GOT3 (cell line): ENCODE measurements around the gene FITM2.
"Not testable (repeated sequence)": the region's sequence is repeated elsewhere in the genome, so short reads cannot be mapped to it uniquely, and the experiment has no call there.

ENCODE experiments used
- DNase-seq: peaks from one replicate; lab custom pipeline; 2025; ENCODE audit warnings: mixed read lengths; lab: John Stamatoyannopoulos, UW

Gene FITM2

DNA sequence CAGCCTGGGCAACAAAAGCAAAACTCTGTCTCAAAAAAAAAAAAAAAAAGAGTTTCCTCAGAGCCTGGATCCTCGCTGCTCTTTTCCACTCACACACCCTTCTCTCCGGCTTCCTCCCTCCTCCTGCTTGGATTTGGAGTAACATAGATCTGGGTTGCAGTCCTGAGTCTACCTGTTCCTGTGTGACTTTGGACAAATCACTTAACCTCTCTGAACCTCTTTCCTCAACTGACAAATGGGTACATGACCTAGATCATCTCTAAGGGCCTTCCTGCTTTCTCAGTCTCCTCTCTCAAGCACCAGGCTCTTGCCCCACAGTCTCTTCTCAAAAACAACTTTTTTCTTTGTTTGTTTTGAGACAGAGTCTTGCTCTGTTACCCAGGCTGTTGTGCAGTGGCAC is 20.2 kb upstream of the FITM2 start:
- no peak for DNase-seq

DNA sequence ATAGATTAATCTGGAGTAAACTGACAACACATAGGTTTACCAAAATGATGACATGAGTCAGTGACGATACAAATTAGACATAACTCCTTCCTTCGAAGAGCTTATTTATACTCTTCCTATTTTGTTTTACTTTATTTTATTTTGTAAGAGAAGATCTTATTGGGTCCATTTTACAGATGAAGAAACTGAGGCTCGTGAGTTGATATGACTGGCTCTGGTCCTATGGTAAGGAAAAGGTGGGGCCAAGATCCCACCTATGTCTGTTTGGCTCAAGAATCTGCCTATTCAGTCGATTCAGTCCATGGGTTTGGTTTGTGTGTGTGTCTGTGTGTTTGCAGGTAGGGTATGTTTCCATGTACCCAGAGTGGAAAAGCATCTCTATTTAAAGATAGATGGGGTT is 17.4 kb upstream of the FITM2 start:
- DNase-seq, result no peak

DNA sequence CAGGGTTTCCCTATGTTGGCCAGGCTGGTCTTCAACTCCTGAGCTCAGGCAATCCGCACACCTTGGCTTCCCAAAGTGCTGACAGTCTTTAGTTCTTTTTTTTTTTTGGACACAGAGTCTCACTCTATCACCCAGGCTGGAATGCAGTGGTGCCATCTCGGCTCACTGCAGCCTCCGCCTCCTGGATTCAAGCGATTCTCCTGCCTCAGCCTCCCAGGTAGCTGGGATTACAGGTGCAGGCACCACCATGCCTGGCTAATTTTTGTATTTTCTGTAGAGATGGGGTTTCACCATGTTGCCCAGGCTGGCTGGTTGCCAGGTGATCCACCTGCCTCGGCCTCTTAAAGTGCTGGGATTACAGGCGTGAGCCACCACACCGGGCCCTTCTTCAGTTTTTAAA is 16.7 kb upstream of the FITM2 start:
- not testable (repeated sequence) for DNase-seq

DNA sequence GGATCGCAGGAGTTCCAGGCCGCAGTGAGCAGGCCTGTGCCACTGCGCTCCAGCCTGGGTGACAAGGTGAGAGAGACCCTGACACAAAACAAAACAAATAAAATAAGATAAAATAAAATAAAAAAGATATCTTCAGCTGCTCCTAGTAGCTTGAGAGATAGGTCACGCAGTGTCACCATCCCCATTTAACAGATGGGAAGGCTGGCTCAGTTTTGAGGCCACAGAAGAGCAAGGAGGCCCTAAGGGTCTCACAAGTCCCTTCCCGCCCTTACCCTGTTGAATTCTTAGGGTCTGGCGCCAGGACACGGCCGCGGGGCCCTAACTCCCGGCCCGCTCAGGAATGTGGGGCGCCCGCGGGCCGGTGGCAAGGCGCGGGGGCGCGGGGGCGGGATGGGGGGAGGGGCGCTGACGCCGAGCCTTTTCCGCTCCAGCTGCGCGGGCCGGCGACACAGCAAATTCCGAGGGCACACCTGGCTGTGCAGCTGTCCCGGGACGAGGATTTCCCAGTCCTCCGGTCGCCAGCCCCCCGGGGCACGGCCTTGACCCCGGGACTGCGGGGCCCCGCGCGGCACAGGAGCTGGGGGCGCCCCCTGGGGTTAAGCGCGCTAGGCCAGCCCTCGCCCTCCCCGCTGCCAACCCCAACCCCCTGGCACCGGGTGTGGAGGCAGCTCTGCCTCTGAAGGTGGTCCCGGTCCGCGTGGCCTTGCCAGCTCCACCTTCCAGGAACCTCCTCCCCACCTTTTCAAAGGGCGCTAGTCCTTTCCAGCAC is 15.6 kb upstream of the FITM2 start:
- no peak for DNase-seq

DNA sequence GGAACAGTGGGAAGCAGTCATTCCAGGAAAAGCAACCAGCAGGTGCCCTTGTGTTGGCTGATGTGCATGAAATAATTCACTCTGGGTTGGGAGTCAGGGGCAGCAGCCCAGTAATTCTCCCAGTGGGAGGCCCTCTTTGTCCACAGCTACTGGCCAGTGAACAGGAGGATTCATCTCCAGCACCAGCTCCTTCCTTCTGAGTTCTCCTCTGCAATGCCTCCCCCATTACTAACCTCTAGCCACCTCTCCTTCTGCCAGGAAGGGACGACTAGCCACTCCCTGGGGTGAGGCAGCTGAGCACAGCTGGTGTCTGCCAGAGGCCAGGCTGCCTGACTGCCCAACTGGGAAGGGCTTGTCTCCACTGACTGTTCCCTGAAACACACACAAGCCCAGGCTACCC is 13.3 kb upstream of the FITM2 start:
- no peak for DNase-seq

DNA sequence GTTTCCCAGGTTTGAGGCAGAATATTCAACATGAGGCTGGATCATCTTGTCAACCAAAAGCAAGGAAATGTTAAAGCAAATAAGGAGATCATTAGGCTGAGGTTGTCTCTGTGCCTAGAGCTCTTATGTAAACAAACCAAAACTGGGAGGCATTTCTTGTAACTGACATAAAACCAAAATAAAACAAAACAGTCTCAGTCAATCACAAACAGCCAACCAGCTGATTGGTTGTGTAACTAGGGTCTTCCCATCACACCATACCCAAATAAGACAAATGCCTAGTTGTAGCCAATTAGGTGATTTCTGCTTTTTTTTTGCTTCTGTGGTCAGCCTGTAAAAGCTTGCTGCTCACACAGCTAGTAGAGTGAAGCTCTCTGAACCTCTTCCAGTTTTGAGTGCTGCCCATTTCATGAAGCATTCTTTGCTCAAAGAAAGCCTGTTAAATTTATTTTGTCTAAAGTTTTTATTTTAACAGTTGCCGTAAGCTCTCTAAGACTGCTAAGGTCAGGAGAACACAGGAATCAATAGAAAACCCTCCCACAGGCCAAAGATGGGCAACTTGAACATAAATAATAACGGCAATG is 8.9 kb upstream of the FITM2 start:
- no peak for DNase-seq

DNA sequence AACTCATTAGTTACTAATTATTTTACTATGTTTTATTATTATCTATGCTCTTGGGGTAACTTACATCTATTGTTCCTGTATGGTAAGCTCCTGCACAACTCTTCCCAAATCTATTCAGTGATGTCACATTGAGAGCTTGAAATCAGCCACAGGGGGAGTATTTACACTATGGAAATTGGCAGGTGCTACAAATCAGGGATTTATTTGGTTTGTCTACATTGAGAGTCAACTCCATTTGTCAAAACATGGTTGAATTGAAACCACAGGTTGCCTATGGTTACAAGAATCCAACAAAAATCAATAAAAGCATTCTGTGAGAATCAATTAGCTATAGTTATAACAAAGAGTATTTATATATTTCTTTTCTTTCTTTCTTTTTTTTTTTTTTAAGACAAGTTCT is 3.9 kb upstream of the FITM2 start:
- no peak for DNase-seq

DNA sequence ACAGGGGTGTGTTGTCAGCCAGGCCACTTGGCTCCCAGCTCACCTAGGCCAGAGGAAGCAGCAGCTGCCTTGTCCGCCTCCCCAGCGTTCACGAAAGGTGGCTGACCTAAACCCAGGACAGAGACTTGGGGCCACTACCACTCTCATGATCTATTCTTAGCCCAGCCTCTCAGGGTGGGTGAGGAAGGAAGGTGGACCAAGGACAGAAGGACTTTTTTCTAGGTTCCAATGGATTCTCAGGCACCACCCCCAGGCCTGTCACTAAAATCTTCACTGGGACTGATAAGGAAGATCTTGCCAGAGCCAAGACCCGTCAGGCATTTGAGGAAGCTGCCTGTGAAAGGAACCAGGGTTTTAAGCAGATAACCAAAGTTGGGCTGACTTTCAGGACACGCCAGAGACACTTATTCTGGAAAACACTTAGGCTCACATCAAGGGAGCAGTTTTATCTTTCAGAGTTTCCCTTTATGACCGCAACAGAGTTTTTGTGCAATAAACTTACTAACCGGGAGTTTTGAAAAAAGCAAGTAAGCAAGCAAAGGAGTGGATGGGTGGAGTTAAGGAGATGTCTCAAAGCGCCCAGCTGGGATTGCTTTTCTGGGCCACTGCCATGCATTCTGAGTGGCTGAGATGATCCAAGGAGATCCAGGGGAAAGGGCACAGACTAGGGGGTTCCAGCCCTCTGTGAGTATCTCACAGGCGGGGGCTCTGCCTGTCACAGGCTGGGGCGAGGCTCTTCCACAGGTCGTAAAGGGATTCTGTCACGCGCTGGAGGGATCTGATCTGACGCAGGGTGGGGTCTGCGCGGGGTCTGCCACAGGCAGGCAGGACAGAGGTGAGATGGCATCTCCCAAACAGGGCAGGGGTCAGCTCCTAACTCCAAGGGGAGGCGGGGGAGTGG is 989 bp downstream of the FITM2 start:
- DNase-seq, result no peak

DNA sequence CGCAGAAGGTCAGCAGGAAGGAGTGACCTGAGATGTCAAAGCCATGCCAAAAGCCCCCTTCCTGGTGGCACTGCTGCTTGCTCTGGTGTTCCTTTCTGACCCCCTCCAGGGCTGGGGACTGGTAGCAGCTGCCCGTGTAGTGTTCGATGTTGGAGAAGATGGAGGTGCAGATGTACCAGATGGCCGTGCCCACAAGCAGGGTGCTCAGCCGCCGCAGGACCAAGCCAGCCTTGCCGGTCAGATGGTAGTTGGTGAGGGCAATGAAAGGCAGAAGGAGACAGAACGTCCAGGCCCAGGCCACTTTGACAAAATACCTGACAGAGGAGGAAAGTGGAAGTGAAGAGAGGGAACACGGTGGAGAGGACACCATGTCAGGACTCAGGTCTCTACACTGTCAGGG is 4.1 kb downstream of the FITM2 start:
- DNase-seq, result no peak

DNA sequence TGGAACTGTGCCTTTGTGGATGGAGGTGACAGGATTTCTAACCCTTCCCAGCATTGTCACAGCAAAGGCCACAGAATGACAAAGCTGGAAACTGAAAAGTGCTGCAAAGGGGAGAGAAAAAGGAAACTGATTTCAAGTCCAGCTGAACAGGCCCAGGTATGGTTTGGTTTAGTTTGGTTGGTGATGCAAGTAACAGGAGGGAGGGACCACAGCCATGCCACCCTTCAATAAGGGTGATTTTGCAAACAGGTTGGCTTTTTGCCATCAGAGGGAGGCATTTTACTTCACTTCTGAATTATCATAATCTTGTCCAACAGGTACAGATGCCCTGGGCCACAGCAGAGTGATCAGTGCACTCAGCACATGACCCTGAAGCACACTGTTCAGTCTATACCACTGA is 6.6 kb downstream of the FITM2 start:
- DNase-seq, result no peak

DNA sequence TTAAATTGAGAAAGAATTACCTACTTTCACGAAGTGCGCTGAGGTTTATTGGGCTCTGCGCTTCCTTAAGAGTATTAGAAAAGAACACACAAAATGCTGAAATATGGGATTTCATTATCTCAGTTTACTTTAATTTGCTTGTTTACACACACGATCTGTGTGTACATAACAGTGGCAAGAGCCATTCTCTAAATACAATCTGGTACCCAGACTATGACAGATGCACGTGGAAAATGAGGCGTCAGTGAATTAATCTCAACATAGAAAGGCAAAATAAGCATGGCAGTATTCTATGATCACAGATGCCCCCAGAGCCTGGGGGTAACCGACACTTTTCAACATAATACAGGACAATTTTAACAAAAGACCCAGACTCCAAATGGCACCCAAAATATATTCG is 8.3 kb downstream of the FITM2 start:
- no peak for DNase-seq

DNA sequence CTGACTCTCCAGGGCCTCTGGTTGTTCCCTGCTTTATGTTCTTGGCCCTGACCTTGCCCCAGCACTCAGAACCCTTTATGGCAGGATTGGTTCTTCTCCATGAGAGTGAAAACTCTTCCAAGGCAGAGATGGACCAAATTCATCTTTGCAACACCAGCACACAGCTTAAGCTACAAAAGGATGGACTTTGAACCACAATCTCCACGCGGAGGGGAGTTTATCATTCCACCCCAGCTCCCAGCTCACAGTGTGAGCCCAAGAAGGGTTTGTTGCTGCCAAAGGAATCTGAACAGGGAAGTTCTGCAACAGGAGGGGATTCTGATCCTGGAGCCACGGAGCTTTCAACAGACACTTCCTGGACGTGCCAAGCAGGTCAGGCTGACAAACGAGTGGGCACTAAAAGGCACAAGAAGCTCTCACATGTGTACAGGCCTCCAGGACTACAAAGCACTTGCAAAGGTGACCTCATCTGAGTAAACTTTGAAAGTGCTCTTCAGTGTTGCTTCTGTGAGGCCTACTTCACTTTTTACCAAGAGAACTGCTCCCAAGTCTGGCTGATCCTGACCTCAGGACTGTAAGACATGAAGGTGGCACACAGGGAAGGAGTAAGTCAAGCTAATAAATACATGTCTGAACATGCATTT is 8.9 kb downstream of the FITM2 start:
- DNase-seq, result no peak

DNA sequence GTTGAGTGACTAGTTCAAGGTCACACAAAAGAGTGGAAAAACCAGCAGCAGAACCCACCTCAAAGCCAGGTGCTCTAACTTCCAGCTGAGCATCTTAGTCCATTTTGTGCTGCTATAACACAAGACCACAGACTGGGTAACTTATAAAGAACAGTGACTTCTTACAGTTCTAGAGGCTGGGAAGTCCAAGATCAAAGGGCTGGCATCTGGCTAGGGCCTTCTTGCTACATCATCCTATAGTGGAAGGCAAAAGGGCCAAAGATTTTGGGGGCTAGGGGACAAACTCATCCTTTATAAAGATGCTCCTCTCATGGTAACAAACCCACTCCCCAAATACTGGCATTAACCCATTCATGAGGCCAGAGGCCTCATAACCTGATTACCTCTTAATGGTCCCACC is 9.7 kb downstream of the FITM2 start:
- DNase-seq, result no peak

DNA sequence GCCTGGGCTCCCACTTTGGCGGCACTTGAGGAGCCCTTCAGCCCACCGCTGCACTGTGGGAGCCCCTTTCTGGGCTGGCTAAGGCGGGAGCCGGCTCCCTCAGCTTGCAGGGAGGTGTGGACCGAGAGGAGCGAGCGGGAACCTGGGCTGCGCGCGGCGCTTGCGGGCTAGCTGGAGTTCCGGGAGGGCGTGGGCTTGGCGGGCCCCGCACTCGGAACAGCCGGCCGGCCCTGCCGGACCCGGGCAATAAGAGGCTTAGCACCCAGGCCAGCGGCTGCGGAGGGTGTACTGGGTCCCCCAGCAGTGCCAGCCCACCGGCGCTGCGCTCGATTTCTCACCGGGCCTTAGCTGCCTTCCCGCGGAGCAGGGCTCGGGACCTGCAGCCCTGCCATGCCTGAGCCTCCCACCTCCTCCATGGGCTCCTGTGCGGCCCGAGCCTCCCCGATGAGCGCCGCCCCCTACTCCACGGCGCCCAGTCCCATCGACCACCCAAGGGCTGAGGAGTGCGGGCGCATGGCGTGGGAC is 11.9 kb downstream of the FITM2 start:
- DNase-seq, result not testable (repeated sequence)

DNA sequence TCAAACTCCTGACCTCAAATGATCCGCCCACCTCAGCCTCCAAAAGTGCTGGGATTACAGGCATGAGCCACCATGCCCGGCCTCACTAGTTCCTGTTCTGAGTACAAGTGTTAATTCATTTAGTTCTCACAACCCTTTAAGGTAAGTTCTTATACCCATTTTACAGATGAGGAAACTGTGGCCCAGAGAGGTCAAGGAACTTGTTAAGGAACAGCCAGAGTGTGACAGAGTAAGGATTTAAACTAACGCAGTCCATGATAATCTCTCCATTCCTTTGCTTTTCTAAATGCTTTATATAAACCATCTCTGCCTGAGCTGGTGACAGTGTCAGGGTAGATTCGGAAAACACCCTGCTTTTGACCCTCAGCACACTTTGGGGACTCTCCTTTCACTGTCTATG is 13.3 kb downstream of the FITM2 start:
- no peak for DNase-seq

DNA sequence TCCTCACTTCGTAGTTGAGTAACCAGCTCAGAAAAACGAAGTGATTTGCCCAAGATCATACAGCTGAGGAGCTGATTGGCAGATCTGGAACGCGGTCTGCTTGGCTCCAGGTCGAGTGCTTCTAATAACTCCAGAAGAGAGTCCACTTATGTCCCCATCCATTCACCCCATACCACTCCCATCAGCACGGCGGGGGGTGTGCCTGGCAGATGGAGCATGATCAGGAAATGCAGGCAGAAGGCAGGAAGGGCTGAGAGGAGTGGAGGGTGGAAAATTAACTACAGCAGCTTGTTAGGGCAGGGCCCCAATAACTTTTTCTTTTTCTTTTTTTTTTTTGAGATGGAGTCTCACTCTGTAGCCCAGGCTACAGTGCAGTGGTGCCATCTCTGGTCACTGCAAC is 15.0 kb downstream of the FITM2 start:
- DNase-seq, result no peak

DNA sequence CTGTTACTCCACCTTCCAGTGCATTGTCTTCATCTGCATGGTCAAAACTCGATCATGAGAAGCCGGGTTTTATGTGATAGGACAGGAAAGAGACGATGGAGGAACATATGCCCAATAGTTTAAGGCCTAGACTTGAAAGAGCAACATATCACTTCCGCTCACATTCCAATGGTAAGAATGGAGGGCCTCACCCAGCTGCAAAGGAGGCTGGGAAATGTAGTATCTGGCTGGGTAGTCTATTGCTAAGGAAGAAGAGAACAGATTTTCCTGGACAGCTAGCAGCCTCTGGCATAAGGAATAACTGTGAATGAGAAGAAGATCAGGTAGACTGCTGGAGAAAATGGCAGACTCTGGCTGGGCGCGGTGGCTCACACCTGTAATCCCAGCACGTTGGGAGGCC is 19.2 kb downstream of the FITM2 start:
- no peak for DNase-seq

DNA sequence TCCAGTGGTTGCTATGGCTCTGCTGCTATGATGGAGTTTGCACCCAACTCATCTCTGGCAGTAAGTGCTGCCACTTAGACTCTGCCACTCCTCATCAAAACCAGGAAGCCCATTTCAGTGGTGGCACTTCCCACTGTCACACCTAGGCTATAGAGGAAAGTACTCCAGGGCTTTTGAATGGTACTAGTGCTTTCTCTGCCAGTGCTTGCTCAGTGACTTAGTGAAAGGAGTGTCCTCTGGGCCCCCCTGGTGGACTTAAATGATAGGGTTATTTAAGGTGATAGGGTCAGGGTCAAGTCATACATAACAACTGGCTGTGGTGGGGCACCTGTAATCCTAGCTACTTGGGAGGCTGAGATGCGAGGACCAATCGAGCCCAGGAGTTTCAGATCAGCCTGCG is 22.8 kb downstream of the FITM2 start:
- no peak for DNase-seq

DNA sequence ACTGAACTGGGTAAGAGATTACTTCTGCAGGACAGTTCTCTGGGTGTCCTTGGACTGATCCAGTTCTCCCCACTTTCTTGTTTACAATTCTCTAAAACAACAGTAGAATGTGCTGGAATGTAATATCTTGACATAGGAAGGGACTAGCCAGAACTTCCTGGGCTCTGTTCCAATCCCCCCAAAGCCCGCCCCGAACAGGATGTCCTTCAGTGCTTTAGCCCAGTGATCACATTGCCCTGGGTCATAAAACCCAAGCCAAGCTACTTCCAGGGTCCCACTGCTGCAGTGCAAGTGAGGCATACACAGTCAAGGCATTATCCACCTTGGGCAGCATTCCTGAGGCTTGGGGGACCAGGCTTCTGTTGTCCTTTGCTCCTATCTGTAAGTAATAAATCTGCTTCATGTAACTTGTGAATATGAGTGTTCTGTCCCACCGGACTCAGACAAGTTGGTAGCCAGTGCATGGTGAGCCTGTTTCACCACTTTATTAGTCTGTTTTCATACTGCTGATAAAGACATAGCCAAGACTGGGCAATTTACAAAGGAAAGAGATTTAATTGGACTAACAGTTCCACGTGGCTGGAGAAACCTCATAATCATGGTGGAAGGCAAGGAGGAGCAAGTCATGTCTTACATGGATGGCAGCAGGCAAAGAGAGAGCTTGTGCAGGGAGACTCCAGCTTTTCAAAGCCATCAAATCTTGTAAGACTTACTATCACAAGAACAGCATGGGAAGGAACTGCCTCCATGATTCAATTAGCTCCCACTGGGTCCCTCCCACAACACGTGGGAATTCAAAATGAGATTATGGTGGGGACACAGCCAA is 23.5 kb downstream of the FITM2 start:
- DNase-seq, result no peak

DNA sequence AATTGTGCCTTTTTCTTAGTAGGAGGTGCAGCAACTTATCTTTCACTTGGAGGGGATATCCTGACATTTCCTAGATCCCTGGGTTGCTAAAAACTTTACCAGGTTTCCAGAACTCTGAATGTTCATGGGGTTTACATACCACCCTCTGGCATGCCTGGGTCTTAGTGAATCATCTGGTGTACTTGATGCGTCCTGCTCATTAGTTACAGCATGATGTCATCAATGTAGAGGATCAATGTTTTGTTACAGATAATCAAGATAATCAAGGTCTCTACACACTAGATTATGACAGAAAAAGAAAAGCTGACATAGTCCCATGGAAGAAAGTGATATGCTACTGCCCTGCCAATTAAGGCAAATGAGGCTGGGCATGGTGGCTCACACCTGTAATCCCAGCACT is 27.0 kb downstream of the FITM2 start:
- DNase-seq, result no peak

DNA sequence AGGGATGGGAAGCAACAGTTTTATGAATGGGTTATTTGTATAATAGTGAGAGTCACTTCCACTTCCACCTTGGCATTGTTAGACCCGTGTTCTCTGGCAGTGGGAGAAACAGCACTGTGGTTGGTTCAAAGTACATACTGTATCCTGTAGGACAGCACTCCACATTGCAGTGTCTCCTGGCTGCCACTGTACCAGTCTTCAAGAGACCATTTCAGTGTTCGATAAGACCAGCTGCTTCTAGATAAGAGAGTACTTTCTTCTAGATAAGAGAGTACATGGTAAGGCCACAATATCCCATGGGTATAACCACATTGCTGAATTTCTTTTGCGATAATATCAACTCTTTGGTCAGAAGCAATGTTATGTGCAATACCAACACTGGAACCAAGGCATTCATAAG is 28.8 kb downstream of the FITM2 start:
- no peak for DNase-seq
